ENCODE results near the gene GPR157.
"Not testable (repeated sequence)": the region's sequence is repeated elsewhere in the genome, so short reads cannot be mapped to it uniquely, and the experiment has no call there.

GPR157 gene

DNA sequence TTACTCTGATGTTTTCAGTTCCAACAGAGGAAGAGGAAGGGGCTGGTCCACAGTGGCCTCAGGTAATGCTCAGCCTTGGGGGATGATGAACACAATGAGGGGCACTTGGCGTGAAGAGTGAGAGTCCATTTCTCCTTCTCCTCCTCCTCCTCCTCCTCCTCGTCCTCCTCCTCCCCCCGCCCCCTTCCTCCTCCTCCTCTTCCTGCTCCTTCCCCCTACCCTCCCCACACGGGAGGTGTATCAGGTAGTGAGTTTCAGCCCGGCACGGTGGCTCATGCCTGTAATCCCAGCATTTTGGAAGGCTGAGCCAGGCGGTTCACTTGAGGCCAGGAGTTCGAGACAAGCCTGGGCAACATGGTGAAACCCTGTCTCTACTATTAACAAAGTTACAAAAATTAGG lies 17.3 kb upstream of the GPR157 start:
- DNase-seq (ENCODE audit: low read depth), result no peak

DNA sequence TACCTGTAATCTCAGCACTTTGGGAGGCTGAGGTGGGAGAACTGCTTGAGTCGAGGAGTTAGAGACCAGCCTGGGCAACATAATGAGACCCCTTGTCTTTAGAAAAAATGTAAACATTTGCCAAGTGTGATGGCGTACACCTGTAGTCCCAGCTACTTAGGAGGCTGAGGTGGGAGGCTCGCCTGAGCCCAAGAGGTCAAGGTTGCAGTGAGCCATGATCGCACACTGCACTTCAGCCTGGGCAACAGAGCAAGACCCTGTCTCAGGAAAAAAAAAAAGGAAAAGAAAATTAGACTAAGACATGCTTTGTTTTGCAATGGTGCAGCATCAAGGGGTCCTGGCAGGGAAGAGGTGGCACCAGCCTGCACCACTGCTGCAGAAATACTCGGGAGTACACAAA lies 16.8 kb upstream of the GPR157 start:
- DNase-seq (ENCODE audit: low read depth), result no peak

GRCh38 chr1:9145021-9145668 lies 16.2 kb upstream of the GPR157 start:
- DNase-seq (ENCODE audit: low read depth), result peak; percentile 75

DNA sequence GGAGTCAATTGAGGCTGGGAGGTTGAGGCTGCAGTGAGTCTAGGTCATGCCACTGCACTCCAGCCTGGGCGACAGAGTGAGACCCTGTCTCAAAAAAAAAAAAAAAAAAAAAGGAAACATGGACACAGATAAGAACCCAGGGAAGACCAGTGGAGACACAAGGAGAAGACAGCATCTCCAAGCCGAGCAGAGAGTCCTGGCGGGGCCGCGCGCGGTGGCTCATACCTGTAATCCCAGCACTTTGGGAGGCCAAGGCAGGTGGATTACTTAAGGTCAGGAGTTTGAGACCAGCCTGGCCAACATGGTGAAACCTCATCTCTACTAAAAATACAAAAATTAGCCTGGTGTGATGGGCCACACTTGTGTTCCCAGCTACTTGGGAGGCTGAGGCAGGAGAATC lies 15.6 kb upstream of the GPR157 start:
- not testable (repeated sequence) for DNase-seq (ENCODE audit: low read depth)

- DNase-seq (ENCODE audit: low read depth), result peak; percentile 86
These were observed 14.3 kb upstream of the GPR157 start for GRCh38 chr1:9143250-9143649.

GRCh38 chr1:9139930-9140329 lies 11.0 kb upstream of the GPR157 start:
- no peak for DNase-seq (ENCODE audit: low read depth)

DNA sequence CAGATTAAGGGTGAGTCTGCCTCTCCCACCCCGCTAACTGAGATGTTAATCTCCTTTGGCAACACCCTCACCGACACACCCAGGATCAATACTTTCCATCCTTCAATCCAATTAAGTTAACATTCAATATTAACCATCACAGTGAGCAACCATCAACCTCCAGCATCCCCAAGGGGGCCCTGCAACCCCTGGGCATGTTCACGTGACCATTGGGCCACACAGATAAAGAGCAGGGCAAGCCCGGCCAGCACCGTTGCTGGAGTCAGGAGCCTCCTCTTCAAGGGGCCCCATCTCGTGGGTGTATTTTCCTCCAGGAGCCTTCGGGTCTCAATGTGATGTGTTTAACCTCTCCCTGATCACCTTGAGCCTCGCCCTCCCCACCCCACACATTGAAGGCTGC lies 8.0 kb upstream of the GPR157 start:
- no peak for DNase-seq (ENCODE audit: low read depth)

DNA sequence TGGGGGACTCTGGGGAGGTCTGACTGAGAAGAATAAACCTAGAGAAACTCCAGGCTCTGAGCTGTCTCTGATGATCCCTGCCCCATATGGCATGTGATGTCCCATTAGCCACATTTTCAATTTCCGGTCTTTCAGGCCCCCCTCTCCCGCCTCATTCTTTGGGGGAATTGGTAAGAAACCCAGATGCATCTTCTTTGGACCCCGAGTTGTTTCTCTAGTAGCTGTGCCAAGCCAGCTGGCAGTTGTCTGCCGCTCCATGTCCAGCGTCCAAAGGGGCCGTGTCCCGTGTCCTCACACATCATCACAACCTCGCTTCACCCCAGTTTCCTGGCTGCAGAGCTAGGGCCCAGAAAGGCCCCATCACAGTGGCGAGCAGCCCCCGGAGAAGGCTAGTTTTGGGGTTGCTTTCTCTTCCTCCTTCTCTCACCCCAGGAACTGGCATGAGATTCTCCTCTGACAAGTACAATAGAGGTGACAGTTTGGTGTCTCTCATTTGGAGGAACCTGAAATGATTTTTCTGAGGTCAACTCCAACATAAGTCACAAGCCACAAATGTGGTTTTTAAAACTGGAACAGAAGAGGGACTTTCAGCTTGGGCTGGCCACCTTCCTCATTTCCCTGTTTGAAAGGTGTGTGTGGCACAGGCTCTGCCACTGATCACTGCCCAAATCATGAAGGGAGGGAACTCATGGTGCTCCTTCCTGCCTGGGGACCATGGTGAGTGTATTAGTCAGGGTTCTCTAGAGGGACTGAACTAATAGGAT lies 6.4 kb upstream of the GPR157 start:
- DNase-seq (ENCODE audit: low read depth), result no peak

DNA sequence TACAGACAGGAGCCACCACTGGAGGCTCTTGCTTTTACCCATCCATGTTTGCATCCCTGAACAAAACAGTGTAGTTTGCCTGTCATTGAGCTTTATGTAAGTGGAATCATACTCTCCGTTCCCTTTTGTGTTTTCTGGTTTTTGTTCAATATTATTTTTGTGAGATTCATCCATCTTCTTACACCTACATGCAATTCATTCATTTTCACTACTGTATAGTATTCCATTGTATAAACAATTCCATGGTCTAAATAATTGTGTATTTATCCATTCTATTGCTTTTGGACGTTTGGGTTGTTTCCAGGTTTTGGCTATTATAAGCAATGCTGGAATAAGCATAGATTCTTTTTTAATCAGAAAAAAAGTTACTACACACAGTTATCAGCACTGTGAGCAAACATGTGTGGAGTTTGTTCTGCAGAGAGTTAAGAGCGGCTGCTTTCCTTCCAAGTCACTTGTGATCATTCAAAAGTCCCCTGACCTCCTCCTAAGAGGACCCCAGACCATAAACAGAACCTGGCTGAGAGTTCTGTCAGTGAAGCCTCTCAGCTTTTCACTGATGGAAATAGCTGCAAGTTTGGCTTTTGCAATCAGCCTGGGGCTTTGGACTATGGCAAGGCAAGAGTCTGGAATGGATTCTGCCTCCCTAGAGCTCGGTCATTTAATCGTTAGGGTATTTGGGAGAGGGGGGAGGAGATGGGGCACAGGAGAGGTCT lies 5.1 kb upstream of the GPR157 start:
- DNase-seq (ENCODE audit: low read depth), result no peak

DNA sequence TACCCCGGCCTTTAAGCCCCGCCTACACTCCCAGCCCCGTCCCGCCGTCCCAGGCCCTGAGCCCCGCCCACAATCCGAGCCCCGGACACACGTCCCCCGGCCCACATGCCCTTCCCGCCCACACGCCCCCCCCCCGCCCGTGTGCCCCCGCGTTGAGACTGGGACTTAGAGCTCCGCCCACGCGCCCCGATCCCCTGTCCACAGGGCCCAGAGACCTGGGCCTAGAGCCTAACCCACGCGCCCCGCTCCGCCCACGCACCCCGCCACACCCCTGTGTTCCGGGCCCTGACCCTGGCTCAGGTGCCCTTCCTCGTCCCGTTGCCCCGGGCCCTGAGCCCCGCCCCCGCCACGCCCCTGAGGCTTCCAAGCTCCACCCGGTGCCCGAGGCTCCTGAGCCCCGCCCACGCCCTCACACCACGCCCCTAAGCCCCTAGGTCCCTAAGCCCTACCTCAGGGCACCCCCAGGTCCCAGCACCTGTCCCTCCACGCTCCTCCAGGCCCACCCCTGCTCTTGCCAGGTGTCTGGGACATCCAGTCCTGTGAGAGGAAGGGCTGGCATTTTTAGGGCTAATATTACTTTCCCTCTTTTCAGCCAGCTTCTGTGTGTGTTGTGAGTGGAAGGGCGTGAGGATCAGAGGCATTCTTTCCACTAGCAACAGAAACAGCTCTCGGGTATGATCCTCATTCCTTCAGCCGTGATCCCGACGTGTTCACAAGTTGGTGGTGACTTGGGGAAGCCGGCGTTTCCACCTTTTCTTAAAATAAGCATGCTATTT lies 552 bp upstream of the GPR157 start:
- DNase-seq (ENCODE audit: low read depth), result peak; percentile 41

DNA sequence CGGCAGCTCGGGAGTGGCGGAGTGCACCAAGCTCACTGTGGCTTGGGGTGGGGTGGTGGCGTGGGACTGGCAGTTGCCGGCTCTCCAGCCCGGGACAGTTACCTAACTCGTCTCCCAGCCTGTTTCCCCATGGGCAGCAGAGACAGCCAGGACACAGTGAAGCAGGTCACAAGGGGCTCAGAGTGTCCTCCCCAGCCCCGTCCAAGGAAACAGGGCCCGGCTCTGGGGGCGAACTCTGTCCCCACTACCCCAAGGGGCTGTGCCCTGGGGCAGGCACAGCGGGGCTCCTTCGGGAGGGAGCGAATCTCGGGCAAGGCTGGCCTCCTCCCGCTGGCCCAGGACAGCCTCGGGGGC lies 759 bp downstream of the GPR157 start:
- DNase-seq (ENCODE audit: low read depth), result no peak

- no peak for DNase-seq (ENCODE audit: low read depth)
These were observed 1.3 kb downstream of the GPR157 start for GRCh38 chr1:9127395-9128165.

DNA sequence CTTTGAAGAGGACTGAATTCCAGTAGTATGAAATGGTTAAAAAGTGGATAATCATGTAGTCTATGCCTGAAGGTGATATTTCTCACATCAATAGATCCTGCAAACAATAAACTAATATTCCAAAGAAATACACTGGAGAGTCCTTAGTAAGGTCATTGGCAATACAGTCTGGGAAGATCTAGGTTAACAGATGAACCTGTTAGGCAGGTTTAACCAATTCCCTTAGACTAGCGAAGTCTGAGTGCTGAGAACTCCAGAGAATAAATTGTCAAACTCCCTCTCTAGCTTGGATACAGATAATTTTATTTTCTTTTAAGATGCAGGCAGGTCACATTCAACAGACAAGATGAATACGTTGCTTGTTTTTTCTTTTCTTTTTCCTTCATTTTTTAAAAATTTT lies 2.4 kb downstream of the GPR157 start:
- DNase-seq (ENCODE audit: low read depth), result no peak

GRCh38 chr1:9125847-9126246 lies 3.1 kb downstream of the GPR157 start:
- not testable (repeated sequence) for DNase-seq (ENCODE audit: low read depth)

GRCh38 chr1:9125325-9125724 lies 3.6 kb downstream of the GPR157 start:
- no peak for DNase-seq (ENCODE audit: low read depth)

DNA sequence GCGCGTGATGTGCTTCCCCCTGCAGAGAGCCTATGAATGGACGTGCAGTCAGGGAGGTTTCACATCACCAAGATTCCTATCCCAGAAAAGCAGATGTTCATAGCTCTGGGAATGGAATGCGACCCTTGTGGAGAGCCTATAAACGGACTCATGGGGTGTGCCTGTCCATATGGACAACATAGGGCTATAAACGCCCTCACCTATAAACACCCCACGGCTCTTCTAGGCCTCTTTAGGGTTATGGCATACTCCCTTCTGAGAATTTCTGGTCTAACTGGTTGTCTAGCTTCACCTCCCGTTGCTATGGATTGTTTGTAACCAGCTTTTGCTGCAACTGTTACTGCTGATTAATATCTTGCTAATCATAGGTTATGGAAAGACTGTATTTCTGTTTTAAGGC lies 4.5 kb downstream of the GPR157 start:
- DNase-seq (ENCODE audit: low read depth), result not testable (repeated sequence)

- DNase-seq (ENCODE audit: low read depth), result not testable (repeated sequence)
These were observed 5.2 kb downstream of the GPR157 start for GRCh38 chr1:9123665-9124064.

- DNase-seq (ENCODE audit: low read depth), result no peak
These were observed 7.1 kb downstream of the GPR157 start for GRCh38 chr1:9121496-9122409.

GRCh38 chr1:9120312-9120958 lies 8.5 kb downstream of the GPR157 start:
- peak; percentile 26 for DNase-seq (ENCODE audit: low read depth)

DNA sequence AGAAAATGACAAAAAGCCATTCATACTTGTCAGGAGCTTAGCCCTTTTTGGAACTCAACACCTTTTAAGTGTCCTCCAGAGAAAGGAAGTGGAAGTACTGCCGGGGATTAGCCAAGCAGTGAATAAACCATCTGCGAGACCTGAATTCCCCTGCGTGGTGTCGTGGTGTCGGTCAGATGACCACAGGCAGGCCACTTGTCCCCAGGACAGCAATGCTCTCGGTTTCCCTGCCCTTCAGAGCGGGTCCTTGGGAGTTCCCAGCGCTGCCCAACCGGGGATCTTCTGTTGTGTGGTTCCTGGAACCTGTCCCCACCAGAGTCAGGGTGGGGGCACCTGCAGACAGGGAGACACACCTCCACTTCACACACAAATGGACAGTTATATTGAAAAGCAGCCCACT lies 9.2 kb downstream of the GPR157 start:
- DNase-seq (ENCODE audit: low read depth), result no peak

Measured in amniotic epithelial cell (primary cell).